Stimulated activated CD8-positive, alpha-beta memory T cell treated with anti-CD3 and anti-CD28 coated beads, Interleukin-15, amount 100 ng/mL, for 48 hours (primary cell): Measurements from ENCODE around the gene XCR1.
"Not testable (repeated sequence)": the region's sequence is repeated elsewhere in the genome, so short reads cannot be mapped to it uniquely, and the experiment has no call there.

ENCODE experiments used
- DNase-seq, 2 donors: peaks; one replicate each; pipeline ENCODE4 v3.0.0-alpha.2; 2020; ENCODE audit warnings: low read depth in 2 of 2

The XCR1 gene

GRCh38 chr3:46038916-46039315, 11.6 kb upstream of the XCR1 start:
- no peak for DNase-seq

GRCh38 chr3:46038071-46038470, 10.8 kb upstream of the XCR1 start:
- DNase-seq: not testable (repeated sequence)

GRCh38 chr3:46036191-46036590, 8.9 kb upstream of the XCR1 start:
- no peak for DNase-seq

DNA sequence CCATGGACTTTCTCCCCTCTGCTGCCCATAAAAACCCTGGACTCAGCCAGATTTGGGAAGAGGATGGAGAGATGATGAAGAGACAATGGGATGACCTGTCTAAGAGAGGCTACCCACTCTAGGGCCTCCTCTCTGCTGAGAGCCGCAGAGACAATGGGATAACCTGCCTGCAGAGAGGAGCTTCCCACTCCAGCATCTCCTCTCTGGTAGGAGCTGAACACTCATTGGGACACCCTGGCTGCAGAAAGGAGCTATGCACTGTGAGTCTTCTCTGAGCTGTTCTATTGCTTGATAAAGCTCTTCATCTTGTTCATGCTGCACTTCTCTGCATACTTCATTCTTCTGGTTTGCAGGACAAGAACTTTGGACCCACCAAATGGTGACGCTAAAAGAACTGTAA, 4.5 kb upstream of the XCR1 start:
- DNase-seq: no peak

- DNase-seq: no peak
Measured at GRCh38 chr3:46031269-46031668, 4.0 kb upstream of the XCR1 start.

DNA sequence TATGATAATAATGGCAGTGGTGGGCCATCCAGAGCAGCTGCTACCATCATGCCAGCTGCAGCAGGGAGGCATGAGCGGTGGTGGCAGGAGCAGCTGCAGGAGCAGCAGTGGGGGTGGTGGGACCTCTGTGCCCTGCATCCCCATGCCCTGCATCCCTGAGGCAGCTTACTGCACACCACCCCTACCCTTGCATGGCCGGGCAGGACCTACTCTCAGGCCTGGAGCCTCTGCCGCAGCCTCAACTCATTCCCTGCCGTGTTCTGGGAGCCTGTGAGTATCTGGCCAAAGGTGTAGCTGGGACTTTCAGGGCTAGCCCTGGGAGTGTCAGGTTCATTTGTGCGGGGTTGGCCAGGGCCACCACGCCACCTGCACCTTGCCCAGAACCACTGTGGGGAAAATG, 3.3 kb upstream of the XCR1 start:
- no peak for DNase-seq

- DNase-seq: no peak
Measured at GRCh38 chr3:46029953-46030543, 2.8 kb upstream of the XCR1 start.

DNA sequence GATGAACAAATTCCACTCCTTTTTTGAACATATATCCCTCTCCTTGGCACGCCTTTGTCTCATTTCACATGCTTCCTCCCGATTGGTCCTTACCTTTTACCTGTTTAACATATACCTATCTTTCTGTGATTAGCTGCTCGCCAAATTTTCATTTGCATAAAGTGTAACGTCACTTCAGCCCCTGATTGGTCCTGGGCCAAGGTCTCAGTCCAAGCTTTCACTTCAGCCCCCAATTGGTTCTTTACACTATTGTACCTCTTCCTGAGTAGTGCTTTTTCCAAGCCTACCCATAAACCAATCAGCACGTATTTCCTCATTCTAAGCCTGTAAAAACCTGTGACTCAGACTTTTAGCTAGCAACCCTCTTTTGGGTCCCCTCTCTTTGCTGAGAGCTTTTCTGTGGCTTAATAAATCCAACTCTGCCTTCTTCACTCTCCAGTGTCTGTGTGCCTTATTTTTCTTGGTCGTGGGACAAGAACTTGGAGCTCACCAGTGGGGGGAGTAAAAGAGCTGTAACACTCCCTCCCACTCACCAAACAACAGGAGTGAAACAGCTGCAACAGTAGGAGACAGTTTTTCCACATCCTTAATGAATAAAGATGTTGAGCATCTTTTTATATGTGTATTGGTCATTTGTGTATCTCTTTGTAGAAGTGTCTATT, 584 bp upstream of the XCR1 start:
- no peak for DNase-seq

DNA sequence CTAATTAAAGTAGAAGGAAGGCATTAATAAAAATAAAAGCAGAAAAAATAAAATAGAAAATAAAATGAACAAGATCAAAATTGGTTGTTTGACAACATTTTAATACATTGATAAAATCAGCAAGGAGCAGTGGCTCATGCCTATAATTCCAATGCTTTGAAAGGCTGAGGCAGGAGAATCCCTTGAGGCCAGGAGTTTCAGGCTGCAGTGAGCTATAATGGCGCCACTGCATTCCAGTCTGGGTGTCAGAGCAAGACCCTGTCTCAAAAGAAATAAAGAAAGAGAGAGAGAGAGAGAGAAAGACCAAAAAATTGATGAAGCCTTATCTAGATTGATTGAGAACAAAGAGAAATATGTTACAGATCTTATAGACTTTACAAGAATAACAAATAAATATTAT, 2.1 kb downstream of the XCR1 start:
- no peak for DNase-seq

- DNase-seq: no peak
Measured at GRCh38 chr3:46024131-46024530, 3.2 kb downstream of the XCR1 start.

- DNase-seq: no peak
Measured at GRCh38 chr3:46022909-46023785, 4.1 kb downstream of the XCR1 start.

GRCh38 chr3:46021516-46021915, 5.8 kb downstream of the XCR1 start:
- no peak for DNase-seq

GRCh38 chr3:46020766-46021510, 6.3 kb downstream of the XCR1 start:
- DNase-seq: no peak

DNA sequence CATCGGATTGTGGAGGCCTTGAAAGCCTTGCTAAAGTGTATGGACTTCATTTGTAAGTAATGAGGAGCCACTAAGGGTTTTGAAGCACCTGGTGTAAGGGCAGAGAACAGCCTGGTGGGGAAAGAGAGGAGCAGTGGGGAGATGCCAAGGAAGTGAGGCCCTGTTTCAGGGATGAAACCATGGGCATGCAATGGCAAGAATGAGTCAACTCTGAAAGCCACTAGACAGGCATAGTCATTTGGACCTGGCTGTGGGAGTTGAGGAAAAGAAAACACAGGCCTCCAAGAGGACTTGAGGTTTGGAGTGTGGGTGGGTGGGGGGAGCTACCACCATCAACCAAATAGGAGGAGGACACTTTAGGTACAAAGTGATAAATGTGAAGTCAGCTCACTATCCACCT, 7.6 kb downstream of the XCR1 start:
- DNase-seq: peak; percentile 34 to 38

- DNase-seq: no peak
Measured at GRCh38 chr3:46017720-46018119, 9.6 kb downstream of the XCR1 start.

GRCh38 chr3:46013316-46014094, 13.8 kb downstream of the XCR1 start:
- DNase-seq: no peak

- no peak for DNase-seq
Measured at GRCh38 chr3:46012246-46012645, 15.0 kb downstream of the XCR1 start.

- DNase-seq: no peak
Measured at GRCh38 chr3:46010519-46011113, 16.7 kb downstream of the XCR1 start.

DNA sequence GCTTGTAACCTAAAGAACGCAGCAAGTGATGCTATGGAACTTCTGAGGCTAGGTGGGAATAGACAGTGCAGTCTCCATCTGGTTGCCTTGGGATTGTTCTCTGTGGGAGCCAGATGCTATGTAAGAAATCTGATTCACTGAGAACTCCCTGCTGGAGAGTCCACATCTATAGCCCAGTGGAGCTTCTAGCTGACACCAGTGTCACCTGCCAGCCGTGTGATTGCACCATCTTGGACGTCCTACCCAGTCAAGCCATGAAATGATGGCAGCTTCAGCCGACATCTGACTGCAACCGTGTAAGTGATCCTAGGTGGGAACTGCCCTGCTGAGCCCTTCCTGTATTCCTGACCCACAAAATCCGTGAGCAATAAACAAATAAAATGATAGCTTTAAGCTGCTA, 19.2 kb downstream of the XCR1 start:
- DNase-seq: no peak

DNA sequence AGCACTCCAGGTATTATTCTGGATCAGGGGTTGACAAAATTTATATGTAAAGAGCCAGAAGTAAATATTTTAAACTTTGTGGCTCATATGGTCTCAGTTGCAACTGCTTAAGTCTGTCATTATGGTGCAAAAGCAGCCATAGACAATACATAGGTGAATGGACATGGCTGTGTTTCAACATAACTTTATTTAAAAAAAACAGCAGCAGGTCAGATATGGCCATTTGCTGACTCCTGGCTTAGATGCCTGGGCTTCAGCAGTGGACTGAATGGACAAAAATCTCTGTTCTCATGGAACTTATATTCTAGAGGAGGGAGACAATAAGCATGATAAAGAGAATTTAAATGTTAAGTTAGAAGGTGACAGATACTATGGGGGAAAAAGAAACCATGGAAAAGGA, 20.0 kb downstream of the XCR1 start:
- no peak for DNase-seq
